ENCODE measurements around the gene NEU2. TPM values are rescaled to one million over a fixed set of nuclear protein-coding genes. Genes with fewer than 3 reads are reported as not detected.

Gene NEU2
- total RNA-seq, 1 experiment from 2014 or later, result not detected

- CTCF ChIA-PET, result no interaction called here
Observed at GRCh38 chr2:233034091-233034882, 1.8 kb downstream of the NEU2 start.

More at GRCh38 chr2:233034091-233034882, 1.8 kb downstream of the NEU2 start:
- H3K36me3 ChIP-seq (ENCODE audit: control insufficient read depth in 1 of 2, insufficient read depth in 2 of 2, low read length in 2 of 2), result no peaks in the 10 kb centered on the region
- no peaks in the 10 kb centered on the region for H3K79me2 ChIP-seq (ENCODE audit: insufficient read depth, low read length)
- no TSS peak for BruUV-seq (replicated peaks)
- H3K9ac ChIP-seq (ENCODE audit: low read length), result no peak overlapping the region
- H3K27ac ChIP-seq (ENCODE audit: low read depth, low read length), result no peak overlapping the region
- H3K27me3 ChIP-seq (ENCODE audit: insufficient read depth, low read length), result no peaks in the 10 kb centered on the region
- RAD21 ChIA-PET (ENCODE audit: low non-redundant PET in 1 of 2, low total read pairs in 2 of 2, uncharacterized antibody in 2 of 2, unreplicated experiment in 2 of 2), result no interaction called here
- intact Hi-C loops (cut with micrococcal nuclease), result no loop called here
- POLR2A ChIA-PET, result no interaction called here
- peaks cover 0 to 4% of the 10 kb centered on the region in 2 experiments; a peak in 1 of 4 replicates for H3K9me3 ChIP-seq (ENCODE audit: control insufficient read depth in 1 of 2, insufficient read depth in 1 of 2, low read depth in 1 of 2, low read length in 2 of 2)
- no peak overlapping the region for H2AFZ ChIP-seq (ENCODE audit: low read depth, low read length, poor library complexity, severe bottlenecking)
- H3K9me2 ChIP-seq (ENCODE audit: insufficient read depth), result no peaks in the 10 kb centered on the region
- no peak for DNase-seq (ENCODE audit: low read depth, low spot score)
- no peak for ATAC-seq
- H3K4me2 ChIP-seq (ENCODE audit: low read length), result no peak overlapping the region
- no peaks in the 10 kb centered on the region for H4K20me1 ChIP-seq (ENCODE audit: insufficient read depth)
- H3K4me1 ChIP-seq (ENCODE audit: control insufficient read depth in 1 of 2, insufficient read depth in 2 of 2, low read length in 2 of 2), result peaks cover 0 to 15% of the 10 kb centered on the region in 2 experiments; a peak in 2 of 4 replicates
- no peak overlapping the region for H3K4me3 ChIP-seq (replicated peaks in 1 of 2; ENCODE audit: low read depth in 1 of 2, low read length in 2 of 2)
- TF ChIP-seq TCF7L2 (IDR thresholded peaks at IDR 0.05; ENCODE audit: borderline replicate concordance, extremely low read depth, insufficient read depth, insufficient read length), result no peak
- TF ChIP-seq ATF3 (IDR thresholded peaks at IDR 0.05), result no peak
- no peak for TF ChIP-seq YY1 (IDR thresholded peaks at IDR 0.05; ENCODE audit: extremely low read depth, insufficient replicate concordance, low read depth, low read length)
- TF ChIP-seq POLR2AphosphoS5 (IDR thresholded peaks at IDR 0.05; ENCODE audit: low read depth, low read length), result no peak
- no peak for TF ChIP-seq MAX (IDR thresholded peaks at IDR 0.05)
- TF ChIP-seq CEBPB (IDR thresholded peaks at IDR 0.05; ENCODE audit: low read depth), result no peak
- no peak for TF ChIP-seq ZFX (IDR thresholded peaks at IDR 0.05)
- no peak for TF ChIP-seq ZNF274 (IDR thresholded peaks at IDR 0.05; ENCODE audit: low read depth, low read length)
- no peak for TF ChIP-seq ELF1 (IDR thresholded peaks at IDR 0.05; ENCODE audit: borderline replicate concordance, low read depth)
- TF ChIP-seq ZBTB33 (IDR thresholded peaks at IDR 0.05; ENCODE audit: extremely low read depth, insufficient replicate concordance, low read length), result no peak
- TF ChIP-seq RAD21 (IDR thresholded peaks at IDR 0.05; ENCODE audit: low read depth), result no peak
- TF ChIP-seq JUND (IDR thresholded peaks at IDR 0.05), result no peak

Data from HCT116 (cell line).